OCI-LY7 (cell line): ENCODE measurements around the gene IRF7.

Source experiments
- CTCF ChIP-seq: fragments of 200-600 bp; sonication (generic); conservative IDR thresholded peaks from 2 replicates; pipeline ENCODE4 v1.5.1; 2014; ENCODE audit warnings: mild to moderate bottlenecking, antibody characterized with exemption, low read length, moderate library complexity, mixed read lengths
- EZH2phosphoT487 ChIP-seq: fragments of 200-600 bp; sonication (generic); IDR thresholded peaks from 2 replicates; pipeline ENCODE4 v1.6.1; 2018; ENCODE audit warnings: low read depth, borderline replicate concordance, mild to moderate bottlenecking, mixed run types, antibody characterized with exemption, low read length, moderate library complexity, mixed read lengths

- no peak for TF ChIP-seq CTCF
- no peak for TF ChIP-seq EZH2phosphoT487
These were observed 4.5 kb upstream of the IRF7 start for GRCh38 chr11:620201-620600.
